NCI-H1092 (cell line): ENCODE results near the gene INVS.
"Not testable (repeated sequence)": the region's sequence is repeated elsewhere in the genome, so short reads cannot be mapped to it uniquely, and the experiment has no call there.

Source experiments
- DNase-seq: peaks from one replicate; lab custom pipeline; 2025; lab: John Stamatoyannopoulos, UW

INVS gene

DNA sequence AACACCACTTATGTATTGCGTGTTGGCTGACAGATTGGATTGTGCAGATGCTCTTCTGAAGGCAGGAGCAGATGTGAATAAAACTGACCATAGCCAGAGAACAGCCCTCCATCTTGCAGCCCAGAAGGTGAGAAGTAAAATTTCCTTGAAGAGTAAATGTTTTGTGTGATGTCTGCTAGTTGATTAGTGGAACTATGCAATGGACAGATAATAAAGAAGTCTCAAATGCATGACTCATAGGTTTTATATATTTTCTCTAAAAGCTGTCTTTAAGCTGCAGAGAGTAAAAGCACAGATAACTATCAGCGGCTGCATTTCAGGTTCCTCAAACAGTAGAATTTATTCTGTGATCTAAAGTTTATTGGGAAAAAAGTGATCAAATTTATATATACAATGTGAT lies 27.4 kb downstream of the INVS start:
- DNase-seq = no peak

GRCh38 chr9:100129772-100130171 lies 30.7 kb downstream of the INVS start:
- no peak for DNase-seq

- DNase-seq = no peak
Measured at GRCh38 chr9:100131216-100131615, 32.2 kb downstream of the INVS start.

DNA sequence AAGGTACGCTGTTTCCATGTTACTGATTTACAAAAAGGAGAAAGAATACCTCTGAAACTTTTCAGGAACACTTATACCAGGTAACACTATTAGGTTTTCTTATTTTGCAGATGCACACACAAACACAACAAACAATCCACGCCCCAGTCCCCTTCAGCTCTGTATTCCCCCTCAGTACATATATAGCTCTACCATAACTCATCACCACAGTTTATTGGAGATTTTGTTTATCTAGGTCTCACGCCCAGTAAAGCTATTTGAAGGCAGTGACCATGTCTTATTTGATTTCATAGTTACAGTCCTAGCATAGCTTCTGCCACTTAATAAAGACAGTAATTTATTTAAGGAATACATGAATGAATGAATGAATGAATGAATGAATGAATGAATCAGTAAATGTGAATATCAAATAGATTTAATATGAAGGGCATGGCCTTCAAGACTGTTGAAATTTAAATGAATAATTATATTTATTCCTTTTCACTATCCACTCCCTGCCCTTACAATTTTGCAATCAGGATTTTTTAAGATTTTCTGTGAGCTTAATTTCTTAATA lies 32.9 kb downstream of the INVS start:
- DNase-seq = no peak

GRCh38 chr9:100134731-100135130 lies 35.7 kb downstream of the INVS start:
- DNase-seq = no peak

GRCh38 chr9:100136799-100137198 lies 37.8 kb downstream of the INVS start:
- not testable (repeated sequence) for DNase-seq

DNA sequence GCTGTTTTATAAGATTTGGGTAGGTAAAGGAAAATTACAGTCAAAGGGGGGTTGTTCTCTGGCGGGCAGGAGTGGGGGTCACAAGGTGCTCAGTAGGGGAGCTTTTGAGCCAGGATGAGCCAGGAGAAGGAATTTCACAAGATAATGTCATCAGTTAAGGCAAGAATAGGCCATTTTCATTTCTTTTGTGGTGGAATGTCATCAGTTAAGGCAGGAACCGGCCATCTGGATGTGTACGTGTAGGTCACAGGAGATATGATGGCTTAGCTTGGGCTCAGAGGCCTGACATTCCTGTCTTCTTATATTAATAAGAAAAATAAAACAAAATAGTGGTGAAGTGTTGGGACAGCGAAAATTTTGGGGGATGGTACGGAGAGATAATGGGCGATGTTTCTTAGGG lies 41.3 kb downstream of the INVS start:
- not testable (repeated sequence) for DNase-seq

- not testable (repeated sequence) for DNase-seq
Measured at GRCh38 chr9:100141862-100142261, 42.8 kb downstream of the INVS start.

DNA sequence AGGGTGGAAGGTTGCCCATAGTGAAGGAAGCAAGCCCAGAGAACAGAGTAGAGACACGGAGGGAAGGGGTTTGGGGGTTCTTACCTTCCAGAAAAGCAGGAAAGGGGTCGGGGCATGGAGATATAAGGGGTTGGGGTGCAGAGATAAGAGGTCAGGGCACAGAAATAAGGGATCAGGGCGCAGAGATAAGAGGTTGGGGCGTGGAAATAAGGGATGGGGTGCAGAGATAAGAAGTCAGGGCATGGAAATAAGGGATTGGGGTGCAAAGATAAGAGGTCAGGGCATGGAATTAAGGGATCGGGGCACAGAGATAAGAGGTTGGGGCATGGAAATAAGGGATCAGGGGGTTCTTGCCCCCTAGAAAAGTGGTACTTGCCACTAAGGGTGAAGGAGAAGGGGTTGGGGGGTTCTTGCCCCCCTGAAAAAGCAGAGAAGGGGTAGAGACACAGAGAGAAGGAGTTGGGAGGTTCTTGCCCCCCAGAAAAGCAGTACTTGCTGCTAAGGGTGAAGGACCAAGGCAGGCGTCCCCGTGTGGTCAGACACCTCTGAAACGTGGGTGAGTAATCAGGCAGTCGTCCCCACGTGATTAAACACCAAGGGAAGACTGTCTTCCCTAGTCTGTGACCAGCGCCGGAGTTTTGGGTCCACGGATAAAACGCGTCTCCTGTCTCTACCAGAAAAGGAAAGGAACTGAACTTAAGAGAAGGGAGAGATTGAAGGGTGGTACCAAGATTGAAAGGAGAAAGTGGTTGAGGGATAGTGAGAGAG lies 46.3 kb downstream of the INVS start:
- not testable (repeated sequence) for DNase-seq

- DNase-seq = not testable (repeated sequence)
Measured at GRCh38 chr9:100145976-100146375, 46.9 kb downstream of the INVS start.

DNA sequence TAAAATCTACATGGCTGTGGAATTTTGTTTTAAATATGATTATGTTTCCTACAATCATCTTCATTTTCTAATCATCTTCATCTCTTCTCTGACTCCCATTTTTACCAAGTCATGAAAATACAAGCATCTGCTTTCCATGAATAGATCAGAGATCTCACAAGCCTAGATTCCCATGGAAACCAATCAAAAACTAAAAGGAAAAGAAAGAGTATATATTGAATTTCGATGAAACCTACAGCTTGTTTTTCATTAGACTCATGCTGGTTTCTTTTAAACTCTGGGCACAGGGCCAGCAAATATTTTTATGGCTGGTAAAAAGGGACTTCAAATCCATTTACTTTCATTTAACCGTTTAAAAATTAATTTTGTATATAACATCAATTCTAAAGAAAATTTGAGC lies 51.2 kb downstream of the INVS start:
- DNase-seq = no peak

DNA sequence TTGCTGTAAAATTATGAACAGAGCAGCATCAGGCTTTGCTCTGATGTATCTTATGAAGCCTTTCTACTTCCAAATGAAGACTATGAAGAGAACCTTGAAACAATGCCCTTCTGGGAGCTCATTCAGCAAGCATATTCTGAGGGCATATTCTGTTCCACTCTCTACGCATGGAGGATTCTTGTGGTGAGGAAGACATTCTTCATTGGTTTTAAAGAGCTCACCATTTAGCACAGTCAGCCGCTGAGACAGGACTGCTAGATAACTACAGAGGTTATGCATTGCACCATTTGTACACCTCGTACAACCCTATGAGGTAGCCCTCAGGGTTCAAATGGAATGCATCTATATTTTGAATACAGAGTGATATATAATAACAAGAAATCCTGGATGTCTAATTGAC lies 61.0 kb downstream of the INVS start:
- DNase-seq = no peak

DNA sequence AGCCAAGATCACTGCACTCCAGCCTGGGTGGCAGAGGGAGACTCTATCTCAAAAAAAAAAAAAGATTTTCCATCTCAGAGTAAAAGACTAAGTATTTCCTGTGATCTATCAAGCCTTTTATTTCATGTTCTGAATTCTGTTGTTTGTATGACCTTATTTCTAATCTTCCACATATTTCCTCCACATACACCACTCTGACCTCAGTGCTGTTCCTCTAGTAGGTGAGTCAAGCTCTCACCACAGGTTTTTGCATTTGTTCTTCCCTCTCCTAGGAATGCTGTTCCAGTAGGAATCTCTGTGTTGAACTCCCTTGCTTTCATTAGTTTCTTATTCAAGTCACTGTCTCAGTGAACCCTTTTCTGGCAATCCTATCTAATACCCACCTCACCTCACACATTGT lies 68.1 kb downstream of the INVS start:
- no peak for DNase-seq

- no peak for DNase-seq
Measured at GRCh38 chr9:100167915-100168654, 69.0 kb downstream of the INVS start.

- no peak for DNase-seq
Measured at GRCh38 chr9:100170085-100170484, 71.0 kb downstream of the INVS start.

GRCh38 chr9:100170556-100170955 lies 71.5 kb downstream of the INVS start:
- no peak for DNase-seq

DNA sequence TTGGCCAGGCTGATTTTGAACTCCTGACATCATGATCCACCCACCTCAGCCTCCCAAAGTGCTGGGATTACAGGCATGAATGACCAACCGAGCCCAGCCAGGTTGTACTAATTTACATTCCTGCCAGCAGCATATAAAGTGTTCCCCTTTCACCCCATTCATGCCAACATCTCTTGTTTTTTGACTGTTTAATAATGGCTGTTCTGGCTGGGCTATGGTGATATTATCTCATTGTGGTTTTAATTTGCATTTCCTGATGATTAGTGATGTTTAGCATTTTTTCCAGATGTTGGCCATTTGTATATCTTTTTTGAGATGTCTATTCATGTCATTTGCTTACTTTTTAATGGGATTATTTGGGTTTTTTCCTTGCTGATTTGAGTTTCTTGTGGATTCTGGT lies 87.3 kb downstream of the INVS start:
- no peak for DNase-seq

DNA sequence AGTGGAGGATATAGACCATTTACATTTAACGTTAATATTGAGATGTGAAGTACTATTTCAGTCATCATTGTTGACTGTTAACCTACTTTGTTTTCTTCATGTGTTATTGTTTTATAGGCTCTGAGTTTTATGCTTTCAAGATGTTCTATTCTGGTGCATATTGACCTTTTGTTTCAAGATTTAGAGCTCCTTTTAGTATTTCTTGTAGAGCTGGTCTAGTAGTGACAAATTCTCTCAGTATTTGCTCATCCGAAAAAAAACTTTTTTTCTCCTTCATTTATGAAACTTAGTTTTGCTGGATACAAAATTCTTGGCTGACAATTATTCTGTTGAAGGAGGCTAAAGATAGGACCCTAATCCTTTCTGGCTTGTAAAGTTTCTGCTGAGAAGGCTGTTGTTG lies 91.3 kb downstream of the INVS start:
- no peak for DNase-seq

GRCh38 chr9:100191264-100191663 lies 92.2 kb downstream of the INVS start:
- DNase-seq = no peak

DNA sequence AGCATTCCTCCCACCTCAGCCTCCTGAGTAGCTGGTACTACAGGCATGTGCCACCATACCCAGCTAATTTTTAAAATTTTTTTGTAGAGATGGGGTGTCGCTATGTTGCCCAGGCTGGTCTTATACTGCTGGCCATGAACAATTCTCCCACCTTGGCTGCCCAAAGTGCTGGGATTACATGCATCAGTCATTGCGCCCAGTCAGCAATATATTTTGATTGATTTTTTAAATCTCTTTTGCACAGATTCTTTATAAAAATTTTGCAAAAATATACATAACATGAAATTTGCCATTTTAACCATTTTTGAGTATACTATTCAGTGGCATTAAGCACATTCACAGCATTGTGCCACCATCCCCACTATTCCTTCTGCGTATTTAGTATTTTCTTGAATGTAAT lies 94.0 kb downstream of the INVS start:
- no peak for DNase-seq

- no peak for DNase-seq
Measured at GRCh38 chr9:100196215-100196614, 97.2 kb downstream of the INVS start.

- DNase-seq = no peak
Measured at GRCh38 chr9:100196828-100197227, 97.8 kb downstream of the INVS start.

DNA sequence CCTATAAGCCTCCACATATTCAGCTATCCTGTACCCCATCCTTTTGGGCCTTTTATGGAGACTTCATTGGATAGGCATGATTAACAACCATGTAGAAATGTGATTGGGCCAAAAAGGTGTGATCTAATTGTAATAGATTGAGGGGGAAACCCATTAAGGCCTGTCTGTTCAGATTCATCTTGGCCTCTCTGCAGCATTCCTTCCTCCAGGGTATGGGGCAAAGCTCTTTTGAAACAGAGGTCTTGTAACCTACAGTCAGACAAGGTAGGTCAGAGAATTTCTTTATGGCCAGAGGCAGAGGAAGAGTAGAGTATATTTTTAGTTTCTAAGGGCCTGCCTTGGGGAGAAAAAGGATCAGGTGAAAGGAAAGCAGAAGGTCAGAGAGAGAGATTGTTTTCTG lies 98.5 kb downstream of the INVS start:
- DNase-seq = no peak
